HG03457 (cell line): ENCODE measurements around the gene RNF144B.

ENCODE experiments used
- ATAC-seq: cut with Tn5 transposase; IDR thresholded peaks from one replicate; pipeline ENCODE4 v1.9.1; 2021; ENCODE audit warnings: moderate number of reproducible peaks; ENCODE audit not compliant: unreplicated experiment

The RNF144B gene

DNA sequence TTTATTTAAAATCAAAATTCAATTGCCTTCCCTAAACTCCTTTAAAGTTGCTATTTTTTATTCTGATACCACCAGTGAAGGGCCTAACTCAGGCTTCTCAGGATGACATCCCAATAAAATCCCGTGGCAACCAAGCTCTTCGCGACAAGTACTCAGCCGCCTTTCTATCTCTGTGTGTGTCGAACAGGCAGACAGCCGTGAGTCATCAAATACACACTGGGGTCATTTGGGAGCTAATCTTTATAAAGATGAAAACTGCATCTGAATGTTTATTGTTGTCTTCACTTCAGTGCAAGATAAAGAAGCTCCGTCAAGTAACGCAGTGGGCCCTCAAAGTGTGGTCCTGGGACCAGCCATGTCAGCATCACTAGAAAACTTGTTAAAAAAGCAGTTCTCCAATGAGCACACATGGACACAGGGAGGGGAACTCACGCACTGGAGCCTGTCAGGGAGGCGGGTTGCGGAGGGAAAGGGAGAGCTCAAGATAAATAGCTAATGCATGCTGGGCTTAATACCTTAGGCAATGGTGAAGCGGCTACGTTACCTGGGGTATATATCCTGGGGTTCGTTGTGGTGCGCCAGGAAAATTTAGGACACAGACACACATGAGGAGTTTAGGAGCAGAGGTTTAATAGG, 119.3 kb downstream of the RNF144B start:
- no peak for ATAC-seq

DNA sequence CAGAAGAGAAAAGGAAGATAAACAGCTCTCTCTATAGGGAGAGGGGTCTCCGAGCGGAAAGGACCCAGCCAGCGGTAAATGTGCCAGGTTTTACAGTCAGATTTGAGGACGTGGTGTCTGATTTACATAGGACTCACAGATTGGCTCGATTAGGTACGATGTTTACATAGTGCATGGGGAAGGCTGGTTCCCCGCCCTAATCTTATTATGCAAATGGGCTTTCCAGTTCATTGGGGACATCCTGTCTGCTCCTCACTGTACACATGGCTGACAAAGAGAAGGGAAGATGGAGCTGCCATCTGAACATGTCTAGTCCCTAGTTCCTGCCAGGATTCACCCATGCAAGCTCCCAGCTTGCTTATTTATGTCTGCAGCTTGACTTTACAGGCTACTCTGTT, 119.9 kb downstream of the RNF144B start:
- no peak for ATAC-seq

DNA sequence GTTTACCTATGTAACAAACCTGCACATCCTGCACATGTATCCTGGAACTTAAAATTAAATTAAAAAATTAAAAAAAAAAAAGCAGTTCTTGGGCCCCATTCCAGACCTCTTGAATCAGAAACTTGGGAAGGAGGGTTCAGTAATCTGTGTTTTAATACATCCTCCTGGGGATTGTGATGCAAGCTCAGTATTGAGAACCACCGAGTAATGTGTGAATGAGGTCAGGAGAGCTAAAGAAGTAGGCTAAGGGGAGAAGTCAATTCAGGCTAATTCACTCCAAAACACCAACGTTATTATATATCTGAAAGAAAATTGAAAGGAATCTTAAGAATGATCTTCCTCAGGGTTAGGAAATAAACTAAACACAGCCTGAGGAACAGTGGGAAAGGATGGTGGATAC, 120.4 kb downstream of the RNF144B start:
- ATAC-seq: no peak

DNA sequence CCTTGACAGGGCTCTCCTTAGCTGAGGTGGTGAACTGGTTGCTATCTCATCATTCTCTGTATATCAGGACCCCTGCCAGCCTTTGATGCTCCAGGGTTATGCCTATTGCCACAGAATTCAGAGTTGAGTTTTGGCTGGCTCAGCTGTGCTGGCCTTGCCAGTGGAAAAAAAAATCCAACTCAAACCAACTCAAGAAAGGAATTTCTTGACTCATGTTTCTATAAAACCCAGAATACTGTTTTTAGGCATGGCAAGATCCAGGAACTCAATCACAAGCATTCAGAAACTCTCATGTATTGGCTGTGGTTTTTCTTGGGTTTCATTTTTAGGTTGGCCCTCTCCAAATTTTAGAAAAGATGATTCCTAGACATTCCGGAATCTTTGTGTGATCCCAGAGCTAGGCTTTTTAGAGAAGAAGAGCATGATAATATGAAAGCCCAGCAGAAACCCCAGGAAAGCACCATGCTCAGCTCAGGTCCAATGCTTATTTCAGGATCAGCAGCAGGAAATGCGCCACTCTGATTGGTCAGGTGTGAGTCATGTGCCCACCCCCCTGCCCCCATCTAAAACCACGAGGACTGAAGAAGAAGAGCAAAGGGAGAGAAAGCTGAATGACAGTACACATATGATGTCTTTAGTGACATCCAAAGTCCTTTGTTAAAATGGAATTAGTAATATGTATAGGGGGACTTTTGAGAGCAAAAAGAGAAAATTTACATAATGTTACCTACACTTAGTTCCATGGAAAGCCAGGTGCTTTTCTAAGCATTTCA, 122.9 kb downstream of the RNF144B start:
- no peak for ATAC-seq

DNA sequence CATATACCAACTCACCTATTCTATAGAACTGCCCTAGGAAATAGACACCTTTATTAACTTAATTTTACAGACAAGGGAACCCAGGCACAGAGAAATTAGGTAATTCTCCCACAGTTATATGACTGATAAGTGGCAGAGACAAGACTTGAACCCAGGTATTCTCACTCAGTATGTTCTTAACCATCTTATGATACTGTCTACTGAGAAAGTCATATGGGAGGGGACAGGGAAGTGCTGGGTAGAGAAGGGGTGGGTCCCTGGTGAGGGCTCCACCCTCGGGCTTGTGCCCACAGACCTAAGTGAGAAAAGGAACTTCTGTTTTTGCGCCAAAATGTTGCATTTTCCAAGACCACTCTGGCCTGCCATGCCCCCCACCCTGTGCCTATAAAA, 123.5 kb downstream of the RNF144B start:
- no peak for ATAC-seq

DNA sequence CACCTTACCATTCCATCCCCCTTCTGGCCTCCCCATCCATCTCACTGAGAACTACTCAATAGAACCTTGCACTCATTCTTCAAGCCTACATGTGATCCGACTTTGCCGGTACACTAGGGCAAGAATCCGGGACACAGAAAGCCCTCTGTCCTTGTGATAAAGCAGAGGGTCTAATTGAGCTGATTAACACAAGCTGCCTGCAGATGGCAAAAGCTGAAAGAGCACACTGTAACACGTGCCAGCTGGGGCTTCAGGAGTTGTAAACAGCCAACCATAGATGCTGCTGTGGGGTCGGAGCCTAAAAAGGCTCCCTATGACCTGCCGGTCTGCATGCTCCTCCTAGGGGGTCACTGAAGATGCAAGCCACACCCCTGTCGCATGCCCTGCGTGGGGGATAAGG, 124.1 kb downstream of the RNF144B start:
- ATAC-seq: no peak

DNA sequence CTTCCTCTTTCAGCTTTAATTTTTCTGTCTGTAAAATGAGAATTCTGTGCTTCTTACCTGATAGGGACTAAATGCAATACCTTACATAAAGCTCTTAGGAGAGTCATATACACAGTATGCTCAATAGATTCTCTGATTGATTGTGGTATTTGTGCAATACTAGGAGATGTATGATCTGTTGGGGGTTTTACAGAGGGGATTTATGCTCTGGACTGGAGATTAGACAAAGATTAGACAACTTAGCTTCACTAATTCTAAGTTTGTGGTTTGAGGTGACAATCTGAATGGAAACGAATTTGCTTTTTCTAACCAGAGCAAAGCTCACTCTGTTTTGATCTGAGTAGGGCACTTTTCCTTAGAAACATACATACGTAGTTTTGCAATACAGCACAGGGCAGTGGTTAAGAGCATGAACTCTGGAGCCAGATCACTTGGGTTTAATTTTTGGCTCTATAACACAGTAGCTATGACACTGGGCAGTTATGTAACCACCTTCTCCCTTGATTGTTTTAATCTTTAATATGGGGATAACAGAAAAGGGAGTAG, 126.2 kb downstream of the RNF144B start:
- no peak for ATAC-seq

DNA sequence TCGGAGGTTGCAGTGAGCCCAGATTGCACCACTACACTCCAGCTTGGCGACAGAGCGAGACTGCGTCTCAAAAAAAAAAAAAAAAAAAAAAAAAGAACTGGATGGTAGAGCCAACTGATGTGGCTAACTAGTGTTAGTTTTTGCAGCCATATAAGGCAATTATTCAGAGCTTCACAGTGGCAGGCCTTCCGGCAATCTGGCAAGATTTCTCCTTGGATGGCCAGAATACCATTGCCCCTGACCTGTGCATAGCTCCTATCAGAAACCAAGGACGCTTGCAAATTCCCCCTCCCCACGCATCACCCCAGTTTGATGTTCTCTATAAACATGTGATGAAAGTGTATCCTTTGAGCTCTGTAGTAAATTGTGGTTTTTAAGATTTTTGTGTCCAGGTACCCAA, 127.0 kb downstream of the RNF144B start:
- no peak for ATAC-seq

DNA sequence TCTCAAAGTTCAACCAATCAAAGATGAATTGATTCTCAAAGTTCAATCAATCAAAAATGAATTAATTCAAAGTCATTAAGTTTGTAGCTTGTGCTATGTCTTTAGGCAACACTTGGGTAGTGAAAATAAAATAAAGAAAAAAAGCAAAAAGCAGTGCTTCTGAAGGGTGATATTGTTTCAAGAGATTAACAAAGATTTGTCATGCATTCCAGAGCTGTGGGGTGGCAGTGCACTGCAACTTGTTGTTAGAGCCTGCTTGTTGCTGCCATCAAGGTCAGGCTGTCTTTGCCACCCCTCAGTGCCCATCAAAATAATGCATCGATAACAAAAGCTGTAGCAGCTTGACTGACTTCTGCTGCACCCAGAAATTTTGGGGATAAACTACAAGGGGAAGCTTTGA, 128.6 kb downstream of the RNF144B start:
- ATAC-seq: no peak
